ENCODE data around the gene ZNF70.
"Not testable (repeated sequence)": the region's sequence is repeated elsewhere in the genome, so short reads cannot be mapped to it uniquely, and the experiment has no call there.

The ZNF70 gene

GRCh38 chr22:23756891-23757290 lies 6.0 kb upstream of the ZNF70 start:
- no peak for DNase-seq (ENCODE audit: low spot score)

DNA sequence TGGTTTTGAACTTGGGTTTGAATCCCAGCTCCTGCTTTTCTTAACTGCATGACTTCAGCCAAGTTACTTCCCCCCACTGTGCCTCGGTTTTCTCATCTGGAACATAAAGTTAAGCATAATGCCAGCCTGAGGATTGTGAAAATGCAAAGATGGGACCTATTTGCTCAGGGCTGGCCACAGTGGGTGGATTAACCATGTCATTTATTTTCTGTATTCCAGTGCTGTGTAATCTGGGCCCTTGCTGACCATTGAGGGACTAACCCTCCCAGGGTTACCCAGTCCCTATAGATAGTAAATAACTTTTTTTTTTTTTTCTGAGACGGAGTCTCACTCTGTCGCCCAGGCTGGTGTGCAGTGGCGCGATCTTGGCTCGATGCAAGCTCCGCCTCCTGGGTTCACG lies 4.8 kb upstream of the ZNF70 start:
- no peak for DNase-seq (ENCODE audit: low spot score)

GRCh38 chr22:23754980-23755636 lies 4.2 kb upstream of the ZNF70 start:
- no peak for DNase-seq (ENCODE audit: low spot score)

DNA sequence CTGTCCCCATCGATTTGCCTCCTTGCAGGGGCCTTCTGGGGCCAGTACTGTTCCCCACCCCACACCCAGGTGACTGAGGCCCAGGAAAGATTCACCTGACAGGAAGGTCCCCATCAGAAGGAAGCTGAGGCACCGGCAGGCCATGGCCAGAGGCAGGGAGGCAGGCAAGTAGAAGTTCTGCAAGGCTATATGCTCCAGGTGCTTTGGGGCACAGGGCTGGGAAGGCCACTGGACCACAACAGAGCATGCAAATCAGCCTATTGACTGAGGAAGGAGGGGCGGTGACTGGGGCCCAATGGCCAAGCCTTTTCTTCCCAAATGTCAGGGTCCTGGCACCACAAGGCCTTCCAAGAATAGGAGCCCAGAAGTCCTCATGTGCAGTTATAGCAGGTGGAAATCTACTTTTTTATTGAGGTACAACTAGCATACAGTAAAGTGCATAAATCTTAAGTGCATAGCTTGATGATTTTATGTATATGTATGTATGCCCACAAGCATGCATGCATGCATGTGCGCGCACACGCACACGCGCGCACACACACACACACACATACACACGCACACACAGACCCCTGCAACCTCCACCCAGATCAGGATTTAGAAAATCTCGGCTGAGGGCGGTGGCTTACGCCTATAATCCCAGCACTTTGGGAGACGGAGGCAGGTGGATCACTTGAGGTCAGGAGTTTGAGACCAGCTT lies 3.5 kb upstream of the ZNF70 start, which contains the start of gene VPREB3:
Gene VPREB3, minus strand, starts transcription at position 206 of the 700 bp plus-strand sequence. Its CDS starts 62 bp downstream, at position 144.
- DNase-seq (ENCODE audit: low spot score), result no peak

GRCh38 chr22:23753385-23753784 lies 2.5 kb upstream of the ZNF70 start:
- DNase-seq (ENCODE audit: low spot score), result no peak

DNA sequence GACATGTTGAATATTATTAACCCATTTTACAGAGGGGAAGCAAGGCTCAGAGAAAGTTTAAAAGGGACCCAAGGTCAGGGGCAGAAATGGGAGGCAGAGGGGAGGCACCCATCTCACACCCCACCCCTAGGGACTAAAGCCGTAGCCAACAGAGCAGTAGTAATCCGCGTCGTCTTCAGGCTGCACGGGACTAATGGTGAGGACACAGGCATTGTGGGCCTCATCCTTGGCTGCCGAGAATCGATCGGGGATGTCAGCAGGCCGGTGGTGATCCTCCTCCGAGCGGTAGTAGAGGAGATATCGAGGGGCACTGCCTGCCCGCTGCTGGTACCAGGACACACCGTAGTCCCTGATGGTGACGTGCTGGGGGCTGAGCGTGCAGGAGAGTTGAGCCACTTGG lies 1.8 kb upstream of the ZNF70 start:
- no peak for DNase-seq (ENCODE audit: low spot score)

DNA sequence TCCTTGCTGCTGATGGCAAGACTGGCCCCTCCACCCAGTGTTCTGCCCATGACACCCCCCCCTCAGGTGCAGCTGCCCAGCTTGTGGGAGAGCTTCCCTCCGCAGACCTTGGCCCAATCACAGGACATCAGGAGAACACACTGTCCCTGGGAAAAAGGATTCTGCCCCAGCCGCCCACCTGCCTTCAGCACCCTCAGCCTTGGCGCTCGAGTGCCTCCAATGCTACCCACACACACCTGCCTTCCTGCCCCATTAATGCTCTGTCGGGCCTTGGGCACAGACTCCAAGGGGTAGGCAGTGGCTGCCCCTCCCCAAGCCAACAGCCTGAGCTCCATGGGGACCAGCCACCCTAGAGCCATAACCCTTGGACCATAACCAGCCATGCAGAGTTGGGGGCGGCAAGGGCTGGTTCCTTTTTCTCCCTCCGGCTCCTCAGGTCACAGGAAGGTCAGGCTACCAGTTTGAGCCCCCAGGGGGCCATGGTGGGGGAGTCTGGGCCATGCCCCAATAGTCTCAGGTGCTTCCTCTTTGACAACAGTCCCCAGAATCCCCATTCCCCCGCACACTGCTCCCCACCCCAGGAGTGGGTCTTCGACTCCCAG lies 1.3 kb upstream of the ZNF70 start:
- no peak for DNase-seq (ENCODE audit: low spot score)

GRCh38 chr22:23751441-23751996 lies 607 bp upstream of the ZNF70 start:
- no peak for DNase-seq (ENCODE audit: low spot score)

GRCh38 chr22:23750367-23750713 lies 572 bp downstream of the ZNF70 start:
- DNase-seq (ENCODE audit: low spot score), result no peak

- DNase-seq (ENCODE audit: low spot score), result no peak
These were observed 1.0 kb downstream of the ZNF70 start for GRCh38 chr22:23749841-23750301.

- no peak for DNase-seq (ENCODE audit: low spot score)
These were observed 5.1 kb downstream of the ZNF70 start for GRCh38 chr22:23745791-23746190.

- no peak for DNase-seq (ENCODE audit: low spot score)
These were observed 6.4 kb downstream of the ZNF70 start for GRCh38 chr22:23744485-23744884.

- no peak for DNase-seq (ENCODE audit: low spot score)
These were observed 6.9 kb downstream of the ZNF70 start for GRCh38 chr22:23744001-23744400.

DNA sequence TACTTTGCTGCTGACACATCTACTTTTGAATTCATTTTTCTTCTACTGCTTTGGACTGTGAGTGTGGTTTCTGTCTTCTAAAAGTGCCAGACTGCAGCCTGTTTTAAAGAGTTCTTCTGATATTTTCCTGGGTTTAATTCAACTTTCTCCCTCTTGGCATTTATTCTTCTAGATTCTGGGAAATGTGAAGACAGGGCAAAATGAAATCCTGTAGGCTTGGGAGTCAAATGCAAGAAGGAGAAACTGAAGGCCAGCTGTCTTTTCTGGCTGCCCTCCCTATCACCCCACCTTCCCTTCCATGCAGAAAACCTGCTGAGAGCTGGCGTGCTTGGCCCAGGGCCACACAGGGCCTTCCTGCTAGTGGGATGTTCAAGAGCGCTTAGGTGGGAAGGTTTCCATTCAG lies 7.6 kb downstream of the ZNF70 start:
- no peak for DNase-seq (ENCODE audit: low spot score)

- no peak for DNase-seq (ENCODE audit: low spot score)
These were observed 8.2 kb downstream of the ZNF70 start for GRCh38 chr22:23742505-23743264.

DNA sequence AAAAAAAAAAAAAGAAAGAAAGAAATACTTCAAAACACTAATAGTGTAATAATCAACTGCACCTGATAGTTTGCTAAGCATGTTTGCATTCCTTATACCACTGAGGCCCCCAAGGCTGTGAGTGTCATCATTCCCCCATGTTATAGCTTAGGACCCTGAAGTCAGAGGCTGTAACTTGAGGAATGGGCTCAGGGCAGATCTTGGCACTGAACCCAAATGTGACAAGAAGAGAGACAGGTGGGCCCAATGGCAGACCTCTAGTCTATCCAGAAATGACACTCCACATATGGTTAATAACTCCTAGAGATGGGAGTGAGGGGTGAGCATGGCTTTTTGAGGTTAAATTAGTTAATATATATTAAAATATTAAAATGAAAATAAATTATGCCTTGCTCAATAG lies 13.2 kb downstream of the ZNF70 start:
- no peak for DNase-seq (ENCODE audit: low spot score)

DNA sequence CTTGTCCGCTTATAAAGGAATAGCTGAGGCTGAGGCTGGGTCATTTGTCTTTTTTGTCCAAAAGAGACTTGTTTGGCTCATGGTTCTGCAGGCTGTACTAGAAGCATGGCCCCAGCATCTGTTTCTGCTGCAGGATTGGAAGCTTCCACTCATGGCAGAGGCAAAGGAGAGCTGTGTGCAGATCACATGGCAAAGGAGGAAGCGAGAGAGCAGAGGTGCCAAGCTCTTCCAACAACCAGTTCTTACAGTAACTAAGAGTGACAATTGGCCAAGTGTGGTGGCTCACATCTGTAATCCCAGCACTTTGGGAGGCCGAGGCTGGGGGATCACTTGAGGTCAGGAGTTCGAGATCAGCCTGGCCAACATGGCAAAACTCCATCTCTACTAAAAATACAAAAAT lies 22.8 kb downstream of the ZNF70 start:
- not testable (repeated sequence) for DNase-seq (ENCODE audit: low spot score)

DNA sequence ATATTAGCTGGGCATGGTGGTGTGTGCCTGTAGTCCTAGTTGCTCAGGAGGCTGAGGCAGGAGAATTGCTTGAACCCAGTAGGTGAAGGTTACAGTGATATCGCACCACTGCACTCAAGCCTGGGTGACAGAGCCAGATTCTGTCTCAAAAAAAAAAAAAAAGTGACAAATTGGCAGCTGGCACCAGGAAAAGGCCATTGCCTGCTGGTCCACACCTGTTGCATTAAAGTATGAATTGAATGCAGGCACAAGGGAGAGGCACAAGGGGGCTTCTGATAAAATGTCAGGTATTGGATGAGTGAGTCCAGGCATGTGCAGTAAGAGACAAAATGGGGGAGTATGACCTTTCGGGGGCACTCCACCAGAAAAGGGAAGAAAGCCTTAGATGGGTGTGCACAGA lies 28.2 kb downstream of the ZNF70 start:
- no peak for DNase-seq (ENCODE audit: low spot score)

GRCh38 chr22:23722160-23722559 lies 28.8 kb downstream of the ZNF70 start:
- no peak for DNase-seq (ENCODE audit: low spot score)

DNA sequence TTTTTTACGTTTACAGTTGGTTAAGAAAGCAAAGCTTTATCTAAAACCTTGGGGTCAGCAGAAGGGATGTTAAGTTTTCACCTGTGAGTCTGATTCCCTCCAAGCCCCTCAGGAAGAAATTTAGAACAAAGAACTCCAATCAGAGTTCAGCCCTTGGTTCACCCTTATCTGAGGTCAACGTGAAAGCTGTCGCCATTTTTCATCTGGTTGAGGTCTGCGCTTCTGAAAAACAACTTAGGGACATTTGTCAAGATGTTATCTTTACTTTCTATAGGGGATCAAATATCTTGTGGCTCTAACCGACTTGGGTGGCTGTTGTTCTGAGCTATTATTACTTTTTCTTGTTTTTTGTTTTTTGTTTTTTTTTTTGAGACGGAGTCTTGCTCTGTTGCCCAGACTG lies 30.1 kb downstream of the ZNF70 start:
- DNase-seq (ENCODE audit: low spot score), result no peak

GRCh38 chr22:23718371-23719165 lies 32.3 kb downstream of the ZNF70 start:
- no peak for DNase-seq (ENCODE audit: low spot score)

All from HuH-7.5 (cell line).